IMR-90 (cell line): ENCODE measurements around the gene UNKL. TPM values are rescaled to one million over a fixed set of nuclear protein-coding genes. Genes with fewer than 3 reads are reported as not detected.

ENCODE experiments used
- ATAC-seq: fragments of 200-7000 bp; cut with Tn5 transposase; 2 replicates; pipeline ENCODE4 v1.9.1; 2020; ENCODE audit warnings: low read depth, mild to moderate bottlenecking, moderate library complexity
- BruUV-seq: library from RNA; stranded (reverse); fragments of 400-500 nt; replicated peaks from 2 replicates; lab custom pipeline; 2021; lab: Mats Ljungman, UMichigan
- CTCF ChIA-PET: fragments of 300-600 bp; formaldehyde crosslinking; extraction: SDS; loops from one replicate; lab custom pipeline; 2021; ENCODE audit warnings: antibody characterized with exemption; lab: Yijun Ruan, JAX
- POLR2A ChIA-PET: fragments of 300-600 bp; sonication (Branson Sonifier 250); formaldehyde crosslinking; loops from one replicate; lab custom pipeline; 2022; ENCODE audit warnings: antibody characterized with exemption; ENCODE audit not compliant: unreplicated experiment; lab: Charles Lee
- DNase-seq: peaks from one replicate; pipeline ENCODE4 v3.0.0; 2013
- H2AFZ ChIP-seq: replicated peaks from 2 replicates; pipeline ENCODE3; 2013; ENCODE audit warnings: low read length, mild to moderate bottlenecking; ENCODE audit not compliant: poor library complexity
- H2AK5ac ChIP-seq: 2 replicates; pipeline ENCODE4 v1.6.1; 2013; ENCODE audit warnings: low read depth, low read length, inconsistent platforms
- H2AK9ac ChIP-seq: replicated peaks from 2 replicates; pipeline ENCODE3; 2013; ENCODE audit warnings: mild to moderate bottlenecking, low read depth, low read length, moderate library complexity; ENCODE audit not compliant: poor library complexity
- H2BK120ac ChIP-seq: 2 replicates; pipeline ENCODE4 v1.6.1; 2013; ENCODE audit warnings: low read depth, low read length, inconsistent platforms
- H2BK15ac ChIP-seq: 3 replicates; pipeline ENCODE4 v1.6.1; 2013; ENCODE audit warnings: low read depth, low read length, inconsistent platforms
- H2BK20ac ChIP-seq: 2 replicates; pipeline ENCODE4 v1.6.1; 2013; ENCODE audit warnings: low read depth, mild to moderate bottlenecking, inconsistent platforms, low read length, moderate library complexity
- H2BK5ac ChIP-seq: 2 replicates; pipeline ENCODE4 v1.6.1; 2013; ENCODE audit warnings: mild to moderate bottlenecking, low read depth, low read length, inconsistent platforms; ENCODE audit not compliant: poor library complexity, severe bottlenecking
- H3K14ac ChIP-seq: replicated peaks from 2 replicates; pipeline ENCODE4 v1.6.1; 2013; ENCODE audit warnings: low read depth, low read length, inconsistent platforms
- H3K18ac ChIP-seq: 2 replicates; pipeline ENCODE4 v1.6.1; 2013; ENCODE audit warnings: low read depth, low read length, control low read depth
- H3K23ac ChIP-seq: 2 replicates; pipeline ENCODE4 v1.6.1; 2013; ENCODE audit warnings: low read depth, low read length, inconsistent platforms
- H3K27ac ChIP-seq: 2 replicates; pipeline ENCODE4 v1.5.1; 2013; ENCODE audit warnings: mild to moderate bottlenecking, control low read depth, low read length; ENCODE audit not compliant: insufficient read depth
- H3K27me3 ChIP-seq: 2 replicates; pipeline ENCODE4 v1.6.1; 2013; ENCODE audit warnings: low read length; ENCODE audit not compliant: control insufficient read depth, insufficient read depth
- H3K36me3 ChIP-seq: 2 replicates; pipeline ENCODE4 v1.6.1; 2013; ENCODE audit warnings: low read length, mixed read lengths; ENCODE audit not compliant: control insufficient read depth, insufficient read depth
- H3K4ac ChIP-seq: 2 replicates; pipeline ENCODE4 v1.6.1; 2013; ENCODE audit warnings: low read depth, low read length, inconsistent platforms
- H3K4me1 ChIP-seq: 2 replicates; pipeline ENCODE4 v1.6.1; 2013; ENCODE audit warnings: low read length, mixed read lengths; ENCODE audit not compliant: control insufficient read depth, insufficient read depth
- H3K4me2 ChIP-seq: 2 replicates; pipeline ENCODE4 v1.6.1; 2013; ENCODE audit warnings: low read depth, mild to moderate bottlenecking, control low read depth, low read length, moderate library complexity
- H3K4me3 ChIP-seq: 2 replicates; pipeline ENCODE4 v1.5.1; 2013; ENCODE audit warnings: low read depth, mild to moderate bottlenecking, control low read depth, low read length, moderate library complexity; ENCODE audit not compliant: insufficient read depth
- H3K56ac ChIP-seq: 2 replicates; pipeline ENCODE4 v1.6.1; 2013; ENCODE audit warnings: low read length, inconsistent platforms; ENCODE audit not compliant: insufficient read depth; ENCODE audit errors: extremely low read depth
- H3K79me1 ChIP-seq, 2 experiments: 2 replicates each; pipeline ENCODE4 v1.6.1; 2013; ENCODE audit warnings: low read length in 2 of 2, inconsistent platforms in 1 of 2, low read depth in 1 of 2
- H3K9ac ChIP-seq: 2 replicates; pipeline ENCODE4 v1.6.1; 2013; ENCODE audit warnings: low read depth, low read length, control low read depth
- H3K9me1 ChIP-seq: 2 replicates; pipeline ENCODE4 v1.6.1; 2013; ENCODE audit warnings: low read length, inconsistent platforms; ENCODE audit not compliant: insufficient read depth
- H3K9me3 ChIP-seq: 2 replicates; pipeline ENCODE4 v1.6.1; 2013; ENCODE audit warnings: low read length; ENCODE audit not compliant: control insufficient read depth, insufficient read depth
- H4K20me1 ChIP-seq: 2 replicates; pipeline ENCODE4 v1.6.1; 2013; ENCODE audit warnings: low read length, inconsistent platforms; ENCODE audit not compliant: insufficient read depth
- H4K5ac ChIP-seq: 2 replicates; pipeline ENCODE4 v1.6.1; 2013; ENCODE audit warnings: mild to moderate bottlenecking, low read depth, low read length, control low read depth
- H4K8ac ChIP-seq, 2 experiments: 2 replicates each; pipeline ENCODE4 v1.6.1; 2013; ENCODE audit warnings: low read depth in 2 of 2, low read length in 2 of 2, control low read depth in 1 of 2, inconsistent platforms in 1 of 2
- H4K91ac ChIP-seq: 2 replicates; pipeline ENCODE4 v1.6.1; 2013; ENCODE audit warnings: low read depth, low read length, inconsistent platforms; ENCODE audit not compliant: insufficient read depth
- CEBPB ChIP-seq: IDR thresholded peaks from 2 replicates; pipeline ENCODE4 v1.6.1; 2012; ENCODE audit warnings: low read depth, low read length, improper control_type of control experiment
- ELK1 ChIP-seq: fragments of 150-350 bp; IDR thresholded peaks from 2 replicates; pipeline ENCODE4 v1.6.1; 2016; ENCODE audit warnings: low read depth, mild to moderate bottlenecking, low read length, moderate library complexity, borderline replicate concordance
- MAFK ChIP-seq: IDR thresholded peaks from 2 replicates; pipeline ENCODE4 v1.6.1; 2012; ENCODE audit warnings: low read depth, low read length, improper control_type of control experiment
- MAZ ChIP-seq: IDR thresholded peaks from 2 replicates; pipeline ENCODE4 v1.6.1; 2012; ENCODE audit warnings: low read depth, mild to moderate bottlenecking, low read length, improper control_type of control experiment, moderate library complexity, borderline replicate concordance
- RAD21 ChIP-seq: IDR thresholded peaks from 2 replicates; pipeline ENCODE4 v1.6.1; 2012; ENCODE audit warnings: low read length, improper control_type of control experiment
- RCOR1 ChIP-seq: IDR thresholded peaks from 2 replicates; pipeline ENCODE4 v1.6.1; 2012; ENCODE audit warnings: mild to moderate bottlenecking, low read length, improper control_type of control experiment; ENCODE audit not compliant: insufficient replicate concordance
- RFX5 ChIP-seq: IDR thresholded peaks from 2 replicates; pipeline ENCODE4 v1.8.0; 2012; ENCODE audit warnings: low read depth, mild to moderate bottlenecking, low read length, moderate library complexity
- SMC3 ChIP-seq: fragments of 150-350 bp; IDR thresholded peaks from 2 replicates; pipeline ENCODE4 v1.6.1; 2016; ENCODE audit warnings: low read depth, mild to moderate bottlenecking, antibody characterized with exemption, low read length, moderate library complexity
- USF2 ChIP-seq: fragments of 150-350 bp; IDR thresholded peaks from 2 replicates; pipeline ENCODE4 v1.6.1; 2017; ENCODE audit warnings: mild to moderate bottlenecking, antibody characterized with exemption, low read length, low read depth
- WGBS, 2 experiments: methylation state at CpG; one replicate each; pipeline versions ENCODE4 v1.1.5 to v1.1.7; 2013; ENCODE audit warnings: missing lambda C conversion rate in 2 of 2; ENCODE audit not compliant: insufficient read length in 1 of 2; ENCODE audit errors: extremely low coverage in 2 of 2; 5-methylcytosine and 5-hydroxymethylcytosine counted together
- dilution Hi-C: fragments of 300-500 bp; cut with HindIII; formaldehyde crosslinking; loops from one replicate; pipeline ENCODE4 v1.14.3; 2018; ENCODE audit warnings: low sequenced_read_pairs; ENCODE audit not compliant: unreplicated experiment
- in situ Hi-C: fragments of 300-500 bp; cut with MboI; formaldehyde crosslinking; loops from 3 replicates; pipeline ENCODE4 v1.14.3; 2019; ENCODE audit warnings: low sequenced_read_pairs, inconsistent platforms, mixed read lengths
- intact Hi-C: fragments of 100-400 bp; cut with micrococcal nuclease; formaldehyde crosslinking; loops from 2 replicates; pipeline ENCODE4 v1.10.0; 2022
- polyA plus RNA-seq, 3 experiments: library from polyadenylated mRNA; depleted of rRNA; stranded (reverse); fragments of >200 nt; gene quantifications; 2 replicates each; pipeline ENCODE4 v1.2.3, GENCODE V29; 2012; ENCODE audit warnings: low replicate concordance in 1 of 3
- total RNA-seq: library from RNA; depleted of rRNA; stranded (reverse); fragments of >200 nt; gene quantifications from 2 replicates; pipeline ENCODE4 v1.2.3, GENCODE V29; 2012

The UNKL gene
- total and polyA plus RNA-seq, 2 of the 4 experiments (the other 2 are of a cell fraction) = 4.1 to 13.3 TPM

GRCh38 chr16:1455190-1456171 is 41.0 kb upstream of the UNKL start:
- intact Hi-C loops = no loop called here
- Histone ChIP-seq H3K56ac (no peak overlapping the region), H3K27ac (no peak overlapping the region), H2BK120ac (no peak overlapping the region), H3K4me2 (no peak overlapping the region), H3K4me3 (no peak overlapping the region), H4K5ac (no peak overlapping the region), H2AFZ (peak overlapping the region; percentile 23), H3K9me3 (no peaks in the 10 kb centered on the region), H2BK20ac (no peak overlapping the region), H3K4me1 (no peaks in the 10 kb centered on the region), H3K14ac (no peak overlapping the region), H3K4ac (no peak overlapping the region), H2BK5ac (no peak overlapping the region), H3K9me1 (no peaks in the 10 kb centered on the region), H3K27me3 (no peaks in the 10 kb centered on the region), H4K91ac (no peak overlapping the region), H3K18ac (no peak overlapping the region), H3K79me1 (peaks cover 0 to 4% of the 10 kb centered on the region in 2 experiments; a peak in 1 of 4 replicates), H2AK5ac (no peak overlapping the region), H4K8ac (no peak overlapping the region), H4K20me1 (no peaks in the 10 kb centered on the region), H2AK9ac (no peak overlapping the region), H2BK15ac (no peak overlapping the region), H3K23ac (no peak overlapping the region), H3K36me3 (peaks cover 54% of the 10 kb centered on the region), H3K9ac (no peak overlapping the region)
- dilution Hi-C loops = no loop called here
- 94% methylated on average over 17 of the region's 41 CpGs; no CpG with 5 or more reads in 1 of the 2 experiments for WGBS, 2 experiments
- DNase-seq (no peak), ATAC-seq (no peak)
- ChIA-PET CTCF (no interaction called here), POLR2A (no interaction called here)
- in situ Hi-C loops = no loop called here
- BruUV-seq = no TSS peak
- TF ChIP-seq USF2 (no peak), RAD21 (no peak), MAZ (no peak), RFX5 (no peak), SMC3 (no peak), ELK1 (no peak), CEBPB (no peak), RCOR1 (no peak), MAFK (no peak)
